ENCODE results near the gene ZNF516.
"Not testable (repeated sequence)": the region's sequence is repeated elsewhere in the genome, so short reads cannot be mapped to it uniquely, and the experiment has no call there.

ZNF516 gene

DNA sequence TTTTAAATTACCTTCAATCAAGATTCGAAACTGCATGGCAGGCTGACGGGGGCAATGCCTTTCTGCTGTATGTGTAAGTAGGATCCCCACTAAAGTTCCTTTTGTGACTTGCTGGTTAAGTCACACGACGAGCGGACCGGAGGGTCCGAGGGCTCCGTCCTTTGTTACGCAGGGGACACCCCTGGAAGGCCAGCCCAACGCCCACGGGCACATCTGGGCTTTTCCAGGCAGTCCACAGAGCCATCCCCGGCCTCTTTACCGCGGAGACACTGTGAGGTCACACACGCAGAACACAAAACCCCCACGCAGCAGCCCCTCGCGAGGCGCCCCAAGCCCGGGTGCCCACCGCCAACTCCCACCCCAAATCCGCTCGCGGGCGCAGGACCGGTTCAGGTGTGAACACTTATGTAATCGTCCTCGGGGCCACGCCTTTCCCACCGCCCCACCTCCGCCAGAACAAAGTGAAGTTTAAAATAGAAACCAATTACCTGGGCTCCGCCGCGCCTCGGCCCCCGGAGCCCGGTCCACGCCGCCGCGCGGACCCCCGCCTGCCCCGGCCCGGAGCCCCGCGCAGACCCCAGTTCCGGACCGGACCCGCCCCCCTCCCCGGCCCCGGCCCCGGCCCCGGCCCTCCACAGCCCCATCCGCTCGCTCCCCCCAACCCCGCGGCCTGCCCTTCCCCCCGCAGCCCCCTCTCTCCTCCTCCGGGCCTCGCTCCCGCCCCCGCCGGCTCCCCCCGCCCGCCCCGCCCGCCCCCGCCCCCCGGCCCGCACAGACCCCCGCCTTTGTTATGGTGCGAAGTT is 4.2 kb downstream of the ZNF516 start:
- peak in 1 of 2 donors; percentile 30 for DNase-seq (ENCODE audit: low read depth in 2 of 2)

DNA sequence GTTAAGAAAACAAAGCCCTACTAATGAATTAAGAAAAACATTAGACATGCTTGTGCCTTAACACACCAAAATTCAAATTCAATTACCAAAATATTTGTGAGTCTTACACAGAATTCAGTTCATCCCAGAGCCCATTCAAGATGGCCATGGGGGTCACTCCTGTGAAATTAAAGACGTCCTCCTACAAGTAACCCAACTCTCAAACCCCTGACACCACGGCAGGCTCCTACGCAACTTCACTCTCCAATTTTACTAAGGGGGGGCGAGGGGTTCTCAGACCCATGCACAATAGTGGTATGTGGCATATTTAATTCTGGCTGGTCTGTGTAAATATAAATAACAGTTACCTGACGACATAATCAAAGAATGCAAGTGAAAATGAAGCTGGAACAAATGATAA is 5.0 kb downstream of the ZNF516 start:
- no peak for DNase-seq (ENCODE audit: low read depth in 2 of 2)

DNA sequence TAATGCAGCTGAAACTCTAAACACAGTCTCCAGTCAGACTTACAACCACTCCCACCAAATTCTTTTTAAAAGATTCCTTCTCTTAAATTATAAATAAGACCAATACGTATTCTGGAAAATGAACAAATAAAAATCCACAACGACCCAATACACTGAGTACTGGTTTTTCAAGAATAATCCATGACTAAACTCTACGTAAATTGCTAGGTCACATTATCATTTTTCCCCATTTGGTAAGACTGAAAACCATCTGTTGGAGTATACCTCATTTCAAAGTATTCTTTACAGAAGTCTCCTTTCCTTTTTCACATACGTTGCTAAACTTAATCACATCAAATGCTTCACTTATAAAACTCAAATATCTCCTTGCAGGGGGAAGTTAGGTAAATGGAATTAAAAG is 6.0 kb downstream of the ZNF516 start:
- no peak for DNase-seq (ENCODE audit: low read depth in 2 of 2)

DNA sequence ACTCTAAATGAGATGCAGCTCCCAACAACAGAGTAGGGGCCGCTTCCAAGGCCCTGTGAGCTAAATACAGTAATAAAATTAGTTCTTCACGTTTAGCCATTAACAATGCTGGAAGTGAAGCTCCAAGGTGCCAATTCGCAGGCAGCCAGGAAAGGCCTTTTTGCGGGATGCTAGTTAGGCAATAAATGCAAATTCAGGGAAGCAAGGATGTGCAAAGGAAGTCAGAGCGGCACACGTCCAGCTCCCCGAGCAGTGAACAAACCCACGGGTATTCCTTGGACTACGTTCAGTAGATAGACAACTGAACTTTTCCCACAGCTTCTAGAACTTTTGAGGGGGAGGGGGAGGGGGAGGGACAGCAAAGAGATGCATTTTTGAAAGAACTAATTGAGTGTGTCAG is 6.9 kb downstream of the ZNF516 start:
- DNase-seq (ENCODE audit: low read depth in 2 of 2) = no peak

DNA sequence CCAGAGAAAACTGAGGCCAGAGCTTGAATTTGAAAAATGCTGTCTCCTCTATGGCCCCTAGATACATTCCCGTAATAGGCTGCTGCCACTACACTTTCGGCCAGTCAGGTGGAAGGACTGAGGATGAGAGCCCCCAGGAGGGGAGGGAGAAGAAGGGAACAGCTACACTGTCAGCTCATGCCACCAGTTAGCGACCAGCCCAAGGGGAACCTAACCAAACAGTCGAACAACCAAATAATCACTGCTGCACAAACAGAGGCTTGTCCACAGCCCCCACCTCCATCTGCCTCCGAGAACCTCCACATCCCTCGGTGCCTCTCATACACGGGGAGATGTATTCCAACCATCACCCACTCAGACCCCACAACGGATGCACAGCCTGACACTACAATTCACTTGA is 7.3 kb downstream of the ZNF516 start:
- no peak for DNase-seq (ENCODE audit: low read depth in 2 of 2)

DNA sequence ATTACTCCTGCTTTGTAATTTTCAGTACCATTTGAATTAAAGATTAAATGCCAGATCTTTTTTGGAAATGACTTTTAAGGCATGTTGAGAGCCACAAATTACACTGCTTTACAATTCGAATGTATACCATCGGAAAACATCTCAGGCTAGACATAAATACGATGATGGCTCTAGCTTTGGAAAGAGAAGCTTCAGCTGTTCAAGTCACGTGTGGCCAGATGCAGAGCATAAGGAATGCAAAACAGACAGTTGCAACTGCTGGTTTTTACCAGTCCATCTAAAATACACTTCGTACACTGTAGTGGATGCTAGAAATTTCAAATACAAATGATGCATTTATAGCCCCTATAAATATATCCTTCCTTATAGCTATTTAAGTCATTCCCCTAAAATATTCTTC is 8.0 kb downstream of the ZNF516 start:
- no peak for DNase-seq (ENCODE audit: low read depth in 2 of 2)

DNA sequence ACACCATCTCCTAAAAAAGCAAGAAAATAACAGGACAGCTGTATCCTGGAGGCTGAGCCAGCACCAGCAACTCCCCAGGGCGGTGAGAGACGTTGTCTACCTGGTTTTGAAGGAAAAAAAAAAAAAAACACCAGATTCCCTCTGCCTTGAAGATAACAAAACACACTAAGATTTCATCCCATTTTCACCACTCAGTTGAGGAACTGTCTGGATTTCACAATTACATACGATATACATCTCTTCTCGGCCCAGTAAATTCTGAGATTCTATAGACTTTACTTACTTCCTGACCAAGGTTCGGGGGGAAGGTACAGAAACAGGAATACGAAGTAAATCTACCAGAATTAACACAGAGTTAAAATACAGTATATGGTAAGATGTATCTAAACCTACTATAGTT is 8.5 kb downstream of the ZNF516 start:
- no peak for DNase-seq (ENCODE audit: low read depth in 2 of 2)

DNA sequence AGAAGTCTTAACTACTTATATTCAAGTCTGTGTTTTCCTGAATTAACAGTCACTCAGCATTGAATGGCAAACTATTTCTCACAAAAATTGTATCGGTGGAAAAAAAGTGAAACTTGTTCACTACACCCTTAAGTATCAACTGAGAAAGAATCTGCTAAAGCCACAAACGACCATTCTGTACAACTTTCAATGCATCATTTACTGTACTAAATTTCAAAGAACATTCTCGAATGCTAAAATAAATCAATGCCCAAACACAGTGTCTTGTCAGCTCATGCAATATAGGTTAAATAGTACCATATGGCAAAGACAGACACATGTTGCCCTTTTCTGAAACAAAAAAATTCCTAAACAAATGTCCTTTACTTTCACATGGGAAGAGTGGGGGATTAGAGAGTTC is 9.0 kb downstream of the ZNF516 start:
- DNase-seq (ENCODE audit: low read depth in 2 of 2) = no peak

DNA sequence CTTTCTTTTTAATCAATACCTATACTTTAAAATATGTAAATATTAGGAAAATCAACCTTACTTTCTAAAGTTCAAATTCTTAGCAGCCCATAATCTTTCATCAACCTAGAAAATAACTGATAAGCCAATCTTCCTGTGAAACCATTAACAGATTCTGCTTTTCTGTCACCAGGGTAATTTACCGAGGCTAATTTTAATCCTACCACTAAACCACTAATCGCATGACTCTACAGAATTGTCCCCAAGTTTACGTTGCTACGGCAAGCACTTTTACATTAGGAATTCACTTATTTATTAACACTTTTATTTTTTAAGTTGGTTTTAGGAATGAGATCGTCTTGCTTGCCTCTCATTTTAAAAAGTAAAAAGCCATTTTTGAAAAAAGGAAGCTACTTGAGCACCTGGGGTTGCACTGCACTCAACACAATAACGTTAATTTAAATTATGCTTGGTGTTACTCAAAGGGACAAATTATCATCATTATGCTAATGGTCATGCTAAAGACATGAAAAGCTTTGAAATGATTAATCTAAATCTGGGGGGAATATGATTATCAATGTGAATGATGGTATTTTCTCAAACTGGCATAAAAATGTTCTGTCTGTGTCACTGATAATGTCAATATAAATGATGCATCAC is 10.2 kb downstream of the ZNF516 start:
- no peak for DNase-seq (ENCODE audit: low read depth in 2 of 2)

DNA sequence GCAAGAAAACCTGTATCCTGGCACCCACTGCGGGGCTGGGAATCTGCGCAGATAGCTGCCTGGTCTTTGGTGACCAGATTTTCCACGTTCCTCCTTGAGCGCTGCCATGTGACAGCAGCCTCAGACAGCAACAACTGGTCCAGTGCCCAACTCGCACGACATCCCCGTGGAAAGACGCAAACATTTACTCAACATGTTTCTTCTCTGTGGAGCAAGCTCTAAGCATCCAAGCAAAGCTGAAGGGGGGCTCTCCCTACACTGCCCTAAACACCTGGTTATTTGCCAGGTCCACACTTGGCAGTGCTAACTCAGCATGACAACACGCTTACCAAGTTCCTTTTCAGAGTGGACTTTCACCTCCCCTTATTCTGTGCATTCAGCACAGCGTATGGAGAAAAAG is 11.3 kb downstream of the ZNF516 start:
- no peak for DNase-seq (ENCODE audit: low read depth in 2 of 2)

DNA sequence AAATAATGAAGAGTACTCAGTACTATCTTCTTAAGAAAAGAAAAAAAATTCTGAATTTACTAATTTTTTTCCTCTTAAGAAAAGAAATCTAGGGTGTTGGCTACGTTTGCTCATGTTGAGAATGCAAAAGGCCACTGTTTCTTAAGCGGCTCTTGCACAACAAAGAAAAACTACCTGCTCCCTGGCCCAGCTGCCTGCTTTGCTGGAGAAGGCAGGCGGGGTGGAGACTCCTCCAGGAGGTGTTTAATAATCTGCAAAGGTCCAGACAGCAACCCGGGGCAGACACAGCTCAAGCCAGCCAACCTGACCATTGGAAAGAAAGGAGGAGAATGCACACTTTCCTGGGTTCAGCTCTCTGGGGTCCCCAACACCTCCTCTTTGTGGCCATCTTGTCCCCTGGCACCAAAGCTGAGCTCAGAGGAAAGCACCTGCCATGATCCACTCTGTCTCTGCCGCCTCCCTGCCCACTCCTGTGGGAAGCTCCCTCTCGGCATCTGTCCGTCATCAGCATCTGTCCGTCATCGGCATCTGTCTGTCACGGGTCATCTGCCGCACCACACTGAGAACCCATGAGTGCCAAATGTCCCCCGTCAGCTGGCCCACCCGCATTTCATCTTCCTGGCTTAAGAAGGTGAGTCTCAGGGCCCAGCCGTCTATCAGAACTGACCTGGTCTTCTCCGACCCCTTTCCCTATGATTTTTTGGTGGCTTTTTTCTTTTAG is 11.9 kb downstream of the ZNF516 start:
- no peak for DNase-seq (ENCODE audit: low read depth in 2 of 2)

DNA sequence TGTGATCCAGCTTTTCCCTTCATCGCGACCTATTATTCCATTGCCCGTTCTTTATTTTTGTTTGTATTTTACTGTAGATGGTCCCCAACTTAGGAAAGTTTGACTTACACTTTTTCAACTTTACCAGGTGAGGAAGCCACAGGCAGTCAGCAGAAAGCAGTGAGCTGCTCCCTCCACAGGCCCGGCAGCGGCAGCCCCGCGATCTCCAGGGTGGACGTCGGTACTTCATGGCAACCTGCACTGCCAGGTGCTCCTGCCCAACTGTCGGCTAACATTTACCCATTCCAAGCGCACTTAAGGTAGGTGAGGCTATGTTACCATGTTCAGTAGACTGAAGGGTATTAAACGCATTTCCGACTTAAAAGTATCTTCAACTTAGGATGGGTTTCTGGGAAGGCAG is 12.8 kb downstream of the ZNF516 start:
- DNase-seq (ENCODE audit: low read depth in 2 of 2) = no peak

DNA sequence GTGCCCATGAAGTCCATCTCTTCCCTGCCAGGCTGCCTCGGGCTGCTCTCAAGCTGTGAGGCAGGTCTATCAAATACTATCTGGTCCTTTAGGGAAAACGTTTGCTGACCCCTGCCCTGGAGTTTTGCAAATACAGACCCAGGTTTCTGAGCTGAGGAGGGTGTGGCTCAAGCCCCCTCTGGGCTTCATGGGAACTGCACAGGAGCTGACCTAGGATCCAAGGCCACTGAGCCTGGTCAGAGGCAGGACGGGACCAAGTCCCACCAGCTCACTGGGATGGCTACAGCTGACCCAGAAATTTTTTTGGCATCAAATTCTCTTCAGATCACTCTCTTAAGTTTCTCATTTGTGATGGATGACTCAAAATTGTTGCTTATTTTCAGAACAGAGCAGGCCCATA is 14.1 kb downstream of the ZNF516 start:
- DNase-seq (ENCODE audit: low read depth in 2 of 2) = no peak

DNA sequence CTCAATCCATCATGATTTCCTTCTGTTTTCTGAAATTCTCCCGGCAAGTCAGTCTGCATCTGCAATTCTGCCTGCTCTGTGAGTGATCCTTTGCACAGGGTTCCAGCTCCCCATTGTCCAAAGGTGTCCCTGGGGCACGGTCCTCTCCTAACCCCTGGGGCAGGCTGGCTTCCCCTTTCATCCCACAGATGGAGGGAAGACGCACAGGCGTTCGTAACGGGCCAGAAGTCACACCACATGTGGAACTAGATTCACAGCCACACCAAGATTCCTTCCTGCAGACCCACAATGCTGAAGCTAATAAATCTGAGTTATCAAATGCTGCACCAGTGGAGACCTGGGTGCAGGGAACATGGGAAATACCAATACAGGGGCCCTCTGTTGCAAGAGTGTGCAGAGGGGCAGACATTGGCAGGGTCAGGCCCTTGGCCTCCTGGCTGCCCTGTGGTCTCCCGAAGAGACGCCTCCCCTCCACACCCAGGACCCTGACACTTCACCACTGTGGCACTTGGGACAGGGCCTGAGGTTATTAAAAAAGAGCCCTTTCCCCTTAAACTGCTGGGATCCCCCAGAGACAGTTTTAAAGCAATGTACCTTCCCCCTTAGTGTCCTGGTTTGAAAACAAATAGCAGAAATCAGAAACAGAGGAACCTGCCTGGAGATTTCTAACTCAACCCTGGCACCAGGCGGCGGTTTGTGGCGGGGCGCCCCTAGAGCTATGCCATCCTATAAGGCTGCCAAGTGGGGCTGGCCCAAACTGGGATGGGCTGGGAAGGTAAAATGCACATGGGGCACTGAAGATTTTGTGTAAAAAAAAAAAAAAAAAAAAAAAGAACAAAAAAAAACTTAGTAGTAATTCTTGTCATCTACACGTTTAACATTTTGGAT is 15.4 kb downstream of the ZNF516 start:
- DNase-seq (ENCODE audit: low read depth in 2 of 2) = no peak

DNA sequence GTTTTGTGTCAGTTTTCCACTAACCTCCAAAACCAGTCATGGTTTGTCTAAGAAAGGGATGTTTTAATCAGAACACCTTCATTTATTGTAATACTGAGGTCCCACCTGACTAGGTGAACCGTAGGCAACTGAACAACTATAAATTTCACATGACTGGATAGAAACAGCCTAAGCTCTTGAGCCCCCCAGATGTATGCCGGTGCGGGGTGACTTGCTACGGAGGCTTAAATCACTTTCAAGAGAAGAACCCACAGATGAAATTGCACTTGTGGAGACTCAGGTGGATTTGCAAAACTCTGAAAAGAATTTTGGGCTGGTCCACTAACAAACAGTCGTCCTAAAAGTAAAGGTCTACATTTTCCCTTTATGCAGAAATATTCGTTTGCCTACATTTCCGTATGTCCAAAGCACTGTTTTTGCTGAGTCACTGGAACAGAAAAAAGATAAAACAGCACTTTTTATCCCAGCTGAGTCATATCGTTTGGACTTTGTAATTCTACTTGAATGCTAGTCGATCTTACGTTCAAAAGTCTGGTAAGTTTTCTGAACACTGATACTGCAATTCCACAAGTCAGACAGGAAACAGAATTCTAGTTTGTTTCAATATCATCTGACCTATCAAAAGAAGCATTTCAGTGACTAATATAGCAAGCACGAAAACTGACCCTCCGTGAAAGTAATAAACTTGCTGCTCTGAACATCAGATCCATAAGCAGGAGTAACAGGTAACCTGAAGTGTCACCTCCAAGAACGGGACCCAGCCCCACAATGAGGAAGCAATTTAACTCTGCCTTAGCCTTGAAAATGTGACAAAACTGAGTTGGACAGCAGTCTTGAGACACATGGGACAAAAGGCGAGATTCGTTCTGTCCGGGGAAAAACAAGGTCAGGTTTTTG is 18.1 kb downstream of the ZNF516 start:
- DNase-seq (ENCODE audit: low read depth in 2 of 2) = no peak

DNA sequence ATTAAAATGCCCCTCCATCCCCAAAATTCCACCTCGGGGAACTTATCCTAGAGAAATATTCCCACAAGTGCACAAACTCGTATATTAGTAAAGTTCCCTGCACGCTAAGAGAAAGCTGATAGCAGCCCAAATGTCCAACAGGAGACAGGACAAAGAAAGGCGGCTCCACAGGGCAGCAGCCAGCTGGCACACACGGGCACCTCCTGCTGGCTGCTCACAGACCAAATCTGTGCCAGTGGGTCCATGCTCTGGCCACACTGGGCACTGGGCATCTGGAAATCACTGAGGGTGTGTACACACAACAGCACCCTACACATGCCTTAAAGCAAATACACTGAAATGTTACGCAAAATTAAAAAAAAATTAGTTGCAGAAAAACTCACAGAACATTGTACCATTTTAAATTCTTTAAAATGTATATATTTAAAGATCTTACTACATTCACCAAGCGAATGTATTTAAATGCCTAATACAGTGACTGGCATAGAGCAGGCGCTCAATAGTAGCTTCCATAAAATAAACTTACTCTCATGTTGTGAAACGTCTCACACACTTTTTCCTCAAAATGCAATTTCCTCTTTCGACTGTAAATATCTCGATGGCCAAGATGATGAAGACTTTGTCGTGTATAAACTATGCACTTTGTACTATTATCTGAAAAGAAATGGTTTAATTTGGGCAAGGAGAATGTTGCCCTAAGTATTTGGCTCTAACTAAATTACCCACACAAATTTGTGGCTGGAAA is 19.4 kb downstream of the ZNF516 start:
- DNase-seq (ENCODE audit: low read depth in 2 of 2) = no peak

DNA sequence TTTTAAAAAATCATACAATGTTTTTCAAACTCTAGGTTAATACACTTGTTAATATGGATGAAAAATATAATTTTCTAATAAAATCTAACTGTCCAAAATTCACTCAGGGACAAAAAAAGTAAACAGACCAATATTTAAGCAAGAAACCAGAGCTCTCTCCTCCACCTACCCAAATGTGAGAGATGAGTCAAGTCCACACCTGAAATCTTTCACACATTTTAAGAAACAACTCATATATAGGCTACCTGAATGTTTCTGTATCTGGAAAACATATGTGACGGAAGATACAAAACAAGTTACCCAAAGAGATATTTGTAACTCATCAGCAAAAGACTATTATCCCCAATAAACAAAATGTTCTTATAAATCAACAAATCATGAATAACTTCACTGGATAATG is 20.2 kb downstream of the ZNF516 start:
- no peak for DNase-seq (ENCODE audit: low read depth in 2 of 2)

DNA sequence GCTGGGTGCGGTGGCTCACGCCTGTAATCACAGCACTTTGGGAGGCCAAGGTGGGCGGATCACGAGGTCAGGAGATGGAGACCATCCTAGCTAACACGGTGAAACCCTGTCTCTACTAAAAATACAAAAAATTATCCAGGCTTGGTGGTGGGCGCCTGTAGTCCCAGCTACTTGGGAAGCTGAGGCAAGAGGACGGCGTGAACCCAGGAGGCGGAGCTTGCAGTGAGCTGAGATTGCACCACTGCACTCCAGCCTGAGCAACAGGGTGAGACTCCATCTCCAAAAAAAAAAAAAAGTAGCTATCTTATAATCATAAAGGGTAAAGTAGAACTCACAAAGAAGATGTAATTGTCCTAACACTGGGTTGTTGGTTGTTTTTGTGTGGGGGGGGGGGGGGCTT is 21.5 kb downstream of the ZNF516 start:
- not testable (repeated sequence) for DNase-seq (ENCODE audit: low read depth in 2 of 2)

DNA sequence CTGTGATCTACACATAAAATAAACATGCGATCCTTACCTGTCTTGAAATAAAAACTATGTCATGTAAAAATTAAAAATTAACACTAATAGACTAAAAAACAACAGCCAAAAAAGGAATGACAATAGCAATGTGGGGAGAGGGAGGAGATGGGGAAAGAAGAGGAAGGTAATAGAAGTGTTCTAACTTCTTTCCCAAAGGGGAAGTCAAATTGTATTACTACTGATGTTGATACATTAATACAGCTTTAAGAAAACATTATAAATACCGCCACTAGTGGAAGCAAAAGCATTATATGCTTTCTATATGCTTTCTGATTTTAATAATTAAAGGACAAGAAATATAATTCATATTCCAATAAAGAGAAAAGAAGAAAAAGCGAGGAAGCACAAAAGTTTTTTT is 22.2 kb downstream of the ZNF516 start:
- DNase-seq (ENCODE audit: low read depth in 2 of 2) = no peak

DNA sequence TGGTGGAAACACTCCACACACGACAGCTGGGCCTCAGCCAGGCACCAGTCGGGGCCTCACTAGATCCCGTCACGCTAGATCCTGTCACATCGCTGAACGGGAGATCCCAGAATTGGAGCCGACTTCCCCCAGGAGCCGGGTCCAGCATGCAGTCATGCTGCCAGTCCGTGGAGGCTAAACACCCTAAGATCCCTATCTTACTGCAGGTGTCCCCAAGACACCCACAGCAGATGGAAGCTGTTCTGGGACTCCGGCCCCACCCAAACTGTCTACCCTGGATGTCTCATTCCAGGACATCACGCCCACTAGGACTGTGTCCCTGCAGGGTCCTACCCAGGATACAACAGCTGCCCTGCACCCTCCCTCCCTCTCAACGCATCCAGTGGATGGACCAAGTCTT is 23.4 kb downstream of the ZNF516 start:
- no peak for DNase-seq (ENCODE audit: low read depth in 2 of 2)
